ENCODE data around the gene HS6ST1. TPM values are rescaled to one million over a fixed set of nuclear protein-coding genes. Genes with fewer than 3 reads are reported as not detected.

Gene HS6ST1
- polyA plus RNA-seq, 1 experiment, result 22.4 TPM

DNA sequence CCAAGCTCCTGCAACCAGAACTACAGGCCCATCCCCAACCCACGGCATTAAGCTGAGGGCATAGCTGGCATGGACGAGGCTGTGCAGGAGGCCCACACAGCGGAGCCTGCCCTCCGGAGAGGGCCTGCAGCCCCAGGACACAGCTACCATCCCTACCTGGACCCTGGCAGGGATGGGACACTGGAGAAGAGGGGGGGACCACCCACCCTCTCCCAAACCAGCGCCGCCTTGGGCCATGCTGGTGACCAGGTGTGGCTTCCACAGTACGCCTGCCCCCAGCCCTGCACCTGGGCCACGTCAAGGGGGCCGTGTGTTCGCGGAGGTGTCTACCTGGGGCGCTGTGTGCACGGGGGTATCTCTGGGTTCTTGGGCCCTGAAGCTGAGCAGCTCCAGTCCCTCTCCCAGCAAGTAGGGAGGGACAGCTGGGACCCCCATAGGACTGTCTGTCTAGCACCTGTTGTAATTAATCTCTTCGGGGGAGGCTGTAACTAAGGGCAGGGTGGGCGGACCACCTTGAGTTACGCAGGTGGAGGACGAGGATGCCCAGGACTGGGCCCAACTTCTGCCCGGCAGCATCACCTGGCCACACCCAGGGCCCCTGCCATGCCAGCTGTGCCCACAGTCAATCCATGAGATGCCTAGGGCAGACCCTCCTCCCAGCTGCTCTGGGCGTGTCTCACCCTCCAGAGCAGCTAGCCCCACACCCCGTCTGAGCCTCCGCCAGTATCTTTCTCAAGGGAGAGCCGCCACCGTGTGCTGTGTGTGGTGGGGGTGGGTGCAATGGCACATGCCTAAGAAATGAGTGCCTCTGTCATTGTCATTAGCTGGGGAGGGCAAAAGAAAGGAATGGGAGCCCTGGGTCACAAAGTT is 18.3 kb downstream of the HS6ST1 start:
- peak overlapping the region; percentile 99 for H3K27ac ChIP-seq (ENCODE audit: low read depth, low read length)
- H3K4me3 ChIP-seq (ENCODE audit: low read depth, low read length), result no peak overlapping the region
- no peak for DNase-seq (ENCODE audit: low read depth, low spot score)
- CTCF ChIA-PET, result interaction anchor here (0.6 to 1.1 kb wide), 2 partner anchors 67 to 436 kb away, joined by 3 to 5 read pairs; no protein-coding TSS in a partner anchor
- POLR2A ChIA-PET, result interaction anchor here (0.6 to 1.4 kb wide), 5 partner anchors 36 to 131 kb away, joined by 3 to 4 read pairs (median 3); no protein-coding TSS in a partner anchor
- TF ChIP-seq, protein P1, sequence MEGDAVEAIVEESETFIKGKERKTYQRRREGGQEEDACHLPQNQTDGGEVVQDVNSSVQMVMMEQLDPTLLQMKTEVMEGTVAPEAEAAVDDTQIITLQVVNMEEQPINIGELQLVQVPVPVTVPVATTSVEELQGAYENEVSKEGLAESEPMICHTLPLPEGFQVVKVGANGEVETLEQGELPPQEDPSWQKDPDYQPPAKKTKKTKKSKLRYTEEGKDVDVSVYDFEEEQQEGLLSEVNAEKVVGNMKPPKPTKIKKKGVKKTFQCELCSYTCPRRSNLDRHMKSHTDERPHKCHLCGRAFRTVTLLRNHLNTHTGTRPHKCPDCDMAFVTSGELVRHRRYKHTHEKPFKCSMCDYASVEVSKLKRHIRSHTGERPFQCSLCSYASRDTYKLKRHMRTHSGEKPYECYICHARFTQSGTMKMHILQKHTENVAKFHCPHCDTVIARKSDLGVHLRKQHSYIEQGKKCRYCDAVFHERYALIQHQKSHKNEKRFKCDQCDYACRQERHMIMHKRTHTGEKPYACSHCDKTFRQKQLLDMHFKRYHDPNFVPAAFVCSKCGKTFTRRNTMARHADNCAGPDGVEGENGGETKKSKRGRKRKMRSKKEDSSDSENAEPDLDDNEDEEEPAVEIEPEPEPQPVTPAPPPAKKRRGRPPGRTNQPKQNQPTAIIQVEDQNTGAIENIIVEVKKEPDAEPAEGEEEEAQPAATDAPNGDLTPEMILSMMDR (IDR thresholded peaks at IDR 0.05; ENCODE audit: low read depth, low read length), result no peak
- H3K9me3 ChIP-seq (ENCODE audit: control insufficient read depth, insufficient read depth, low read length), result peaks cover 3% of the 10 kb centered on the region; the same call in 1 of the 2 replicates
- no peaks in the 10 kb centered on the region for H3K27me3 ChIP-seq (ENCODE audit: control insufficient read depth, insufficient read depth, low read length)

DNA sequence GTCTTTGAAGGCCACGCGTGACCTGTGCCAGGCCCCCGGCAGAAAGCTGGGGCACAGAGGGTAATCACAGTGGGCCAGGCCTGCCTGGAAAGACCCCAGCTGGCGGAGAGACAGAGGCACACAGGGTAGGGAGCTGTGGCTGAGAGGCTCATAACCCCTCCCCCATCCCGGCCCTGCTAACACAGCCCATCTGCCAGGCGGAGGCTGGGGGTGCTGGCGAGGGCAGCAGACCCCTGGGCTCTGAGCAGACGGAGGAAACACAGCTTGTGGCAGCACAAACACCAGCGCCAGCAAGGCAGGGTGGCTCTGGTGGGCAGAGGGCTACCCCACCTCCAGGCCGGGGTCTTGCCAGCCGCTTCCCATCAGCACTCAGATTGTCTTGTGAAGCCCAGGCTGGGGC is 19.0 kb downstream of the HS6ST1 start:
- H3K4me3 ChIP-seq (ENCODE audit: low read depth, low read length), result no peak overlapping the region
- TF ChIP-seq, protein P1 (IDR thresholded peaks at IDR 0.05; ENCODE audit: low read depth, low read length), result no peak
- H3K27me3 ChIP-seq (ENCODE audit: control insufficient read depth, insufficient read depth, low read length), result no peaks in the 10 kb centered on the region
- CTCF ChIA-PET, result no interaction called here
- H3K27ac ChIP-seq (ENCODE audit: low read depth, low read length), result no peak overlapping the region
- peaks cover 3% of the 10 kb centered on the region; the same call in 1 of the 2 replicates for H3K9me3 ChIP-seq (ENCODE audit: control insufficient read depth, insufficient read depth, low read length)
- POLR2A ChIA-PET, result no interaction called here
- DNase-seq (ENCODE audit: low read depth, low spot score), result no peak

DNA sequence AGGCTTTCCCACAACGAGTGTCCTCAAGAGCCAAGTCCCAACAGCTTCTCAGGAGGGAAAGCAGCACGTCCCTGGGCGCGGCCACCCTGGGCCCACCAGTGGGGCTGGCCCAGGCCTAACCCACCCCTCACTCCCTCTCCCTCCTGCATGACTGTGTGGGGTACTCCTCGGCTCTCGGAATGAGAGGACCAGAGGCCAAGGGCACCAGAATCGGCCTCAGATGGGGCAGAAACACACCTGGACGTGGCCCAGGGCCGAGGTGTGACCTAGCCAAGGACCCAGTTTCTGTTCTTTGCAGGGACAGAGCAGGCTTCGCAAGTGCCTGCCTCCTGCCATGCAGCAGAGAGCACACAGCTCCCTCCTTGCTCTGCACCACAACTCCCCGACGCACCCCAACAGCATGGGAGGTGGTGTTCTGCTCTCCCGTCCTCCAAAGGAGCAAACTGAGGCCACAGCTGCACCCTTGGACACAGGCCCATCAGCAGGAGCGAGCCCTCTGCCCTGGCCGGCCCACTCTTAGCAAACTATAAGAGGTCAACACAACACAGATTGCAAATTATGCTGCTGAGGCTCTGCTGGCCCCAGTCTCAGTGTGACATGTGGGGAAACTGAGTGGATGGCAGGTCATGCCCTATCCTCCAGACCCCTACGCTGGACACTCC is 19.7 kb downstream of the HS6ST1 start:
- no peak for DNase-seq (ENCODE audit: low read depth, low spot score)
- H3K27me3 ChIP-seq (ENCODE audit: control insufficient read depth, insufficient read depth, low read length), result no peaks in the 10 kb centered on the region
- POLR2A ChIA-PET, result no interaction called here
- TF ChIP-seq, protein P1 (IDR thresholded peaks at IDR 0.05; ENCODE audit: low read depth, low read length), result no peak
- peaks cover 3% of the 10 kb centered on the region; the same call in 1 of the 2 replicates for H3K9me3 ChIP-seq (ENCODE audit: control insufficient read depth, insufficient read depth, low read length)
- H3K27ac ChIP-seq (ENCODE audit: low read depth, low read length), result no peak overlapping the region
- CTCF ChIA-PET, result no interaction called here
- no peak overlapping the region for H3K4me3 ChIP-seq (ENCODE audit: low read depth, low read length)

DNA sequence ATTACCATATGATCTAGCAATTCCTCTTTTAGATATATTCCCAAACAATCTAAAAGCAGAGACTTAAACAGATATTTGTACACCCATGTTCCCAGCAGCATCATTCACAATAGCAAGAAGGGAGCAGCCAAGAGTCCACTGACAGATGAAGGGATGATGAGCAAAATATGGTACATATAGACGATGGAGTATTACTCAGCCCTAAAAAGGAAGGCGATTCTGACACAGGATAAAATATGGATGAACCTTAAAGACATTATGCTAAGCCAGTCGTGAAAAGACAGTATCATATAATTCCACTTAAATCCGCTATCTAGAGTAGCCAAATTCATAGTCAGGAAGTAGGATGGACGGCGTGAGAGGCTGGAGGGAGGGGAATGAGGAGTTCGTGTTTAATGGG is 20.4 kb downstream of the HS6ST1 start:
- no peaks in the 10 kb centered on the region for H3K27me3 ChIP-seq (ENCODE audit: control insufficient read depth, insufficient read depth, low read length)
- peaks cover 3% of the 10 kb centered on the region; the same call in 1 of the 2 replicates for H3K9me3 ChIP-seq (ENCODE audit: control insufficient read depth, insufficient read depth, low read length)
- H3K4me3 ChIP-seq (ENCODE audit: low read depth, low read length), result no peak overlapping the region
- no peak overlapping the region for H3K27ac ChIP-seq (ENCODE audit: low read depth, low read length)
- ChIA-PET POLR2A (no interaction called here), CTCF (no interaction called here)
- TF ChIP-seq, protein P1 (IDR thresholded peaks at IDR 0.05; ENCODE audit: low read depth, low read length), result no peak
- DNase-seq (ENCODE audit: low read depth, low spot score), result no peak
